ENCODE measurements around the gene EFEMP2. TPM values are rescaled to one million over a fixed set of nuclear protein-coding genes. Genes with fewer than 3 reads are reported as not detected.
A peak's percentile ranks its signal among the peaks of the same experiment; 100 is the strongest.
"Not testable (repeated sequence)": the region's sequence is repeated elsewhere in the genome, so short reads cannot be mapped to it uniquely, and the experiment has no call there.

Gene EFEMP2
- total RNA-seq, 1 experiment from 2014 or later = 4.5 TPM

GRCh38 chr11:65894034-65894591 lies 21.5 kb upstream of the EFEMP2 start:
- TF ChIP-seq EZH2 (IDR thresholded peaks at IDR 0.05; ENCODE audit: low read length, unreplicated experiment) (no peak), CTCF (conservative IDR thresholded peaks at IDR 0.05; ENCODE audit: low read depth, low read length) (peak; percentile 18; the same call in 1 of the 2 replicates), EZH2phosphoT487 (IDR thresholded peaks at IDR 0.05; ENCODE audit: borderline replicate concordance, low read length) (no peak)
- no peak for ATAC-seq
- H3K4me1 ChIP-seq (ENCODE audit: insufficient read depth, low read length) = peaks cover 42% of the 10 kb centered on the region
- peaks cover 58% of the 10 kb centered on the region for H3K79me2 ChIP-seq (ENCODE audit: low read length)
- H3K9ac ChIP-seq (ENCODE audit: low read length) = no peak overlapping the region
- CTCF ChIA-PET = no interaction called here
- no peaks in the 10 kb centered on the region for H3K27me3 ChIP-seq (ENCODE audit: low read length)
- peaks cover 56% of the 10 kb centered on the region for H3K36me3 ChIP-seq (ENCODE audit: low read depth, low read length)
- no peak overlapping the region for H2AFZ ChIP-seq (ENCODE audit: low read length)
- peak overlapping the region; percentile 13; the same call in 1 of the 2 replicates for H3K27ac ChIP-seq (ENCODE audit: low read length)
- no TSS peak for BruUV-seq (replicated peaks)
- H3K9me3 ChIP-seq (ENCODE audit: low read length) = no peaks in the 10 kb centered on the region
- peak; percentile 37 for DNase-seq
- peaks cover 58% of the 10 kb centered on the region for H4K20me1 ChIP-seq (ENCODE audit: low read length)
- intact Hi-C loops (cut with micrococcal nuclease) = no loop called here
- H3K9me2 ChIP-seq (replicated peaks; ENCODE audit: low read length) = no peaks in the 10 kb centered on the region
- H3K4me3 ChIP-seq (ENCODE audit: low read length) = peak overlapping the region; percentile 72
- H3K4me2 ChIP-seq (ENCODE audit: low read length) = peak overlapping the region; percentile 96
- H3F3A ChIP-seq (ENCODE audit: low read length, unreplicated experiment) = peaks cover 64% of the 10 kb centered on the region
- POLR2A ChIA-PET (ENCODE audit: unreplicated experiment) = interaction anchor here (0.5 to 0.7 kb wide), 4 partner anchors 9 to 406 kb away, joined by 3 to 5 read pairs (median 3); no protein-coding TSS in a partner anchor

GRCh38 chr11:65892661-65893317 lies 20.2 kb upstream of the EFEMP2 start:
- Histone ChIP-seq H3K79me2 (ENCODE audit: low read length) (peaks cover 49% of the 10 kb centered on the region), H2AFZ (ENCODE audit: low read length) (no peak overlapping the region), H3K9ac (ENCODE audit: low read length) (no peak overlapping the region), H3K36me3 (ENCODE audit: low read depth, low read length) (peaks cover 44% of the 10 kb centered on the region), H4K20me1 (ENCODE audit: low read length) (peaks cover 46% of the 10 kb centered on the region), H3K27ac (ENCODE audit: low read length) (peak overlapping the region; percentile 58; the same call in 1 of the 2 replicates), H3K9me2 (replicated peaks; ENCODE audit: low read length) (no peaks in the 10 kb centered on the region), H3K4me3 (ENCODE audit: low read length) (peak overlapping the region; percentile 72), H3K4me1 (ENCODE audit: insufficient read depth, low read length) (peaks cover 47% of the 10 kb centered on the region), H3K9me3 (ENCODE audit: low read length) (no peaks in the 10 kb centered on the region), H3F3A (ENCODE audit: low read length, unreplicated experiment) (peaks cover 58% of the 10 kb centered on the region), H3K4me2 (ENCODE audit: low read length) (peak overlapping the region; percentile 96), H3K27me3 (ENCODE audit: low read length) (no peaks in the 10 kb centered on the region)
- peak; percentile 47 for DNase-seq
- no peak for ATAC-seq
- CTCF ChIA-PET = no interaction called here
- TF ChIP-seq EZH2 (IDR thresholded peaks at IDR 0.05; ENCODE audit: low read length, unreplicated experiment) (no peak), CTCF (conservative IDR thresholded peaks at IDR 0.05; ENCODE audit: low read depth, low read length) (no peak), EZH2phosphoT487 (IDR thresholded peaks at IDR 0.05; ENCODE audit: borderline replicate concordance, low read length) (no peak)
- no TSS peak for BruUV-seq (replicated peaks)
- POLR2A ChIA-PET (ENCODE audit: unreplicated experiment) = interaction anchor here (0.7 to 4.5 kb wide), 4 partner anchors 10 to 255 kb away, joined by 3 to 35 read pairs (median 19); partner anchors contain the start of gene SIPA1
- intact Hi-C loops (cut with micrococcal nuclease) = no loop called here

GRCh38 chr11:65892137-65892540 lies 19.5 kb upstream of the EFEMP2 start:
- H3K36me3 ChIP-seq (ENCODE audit: low read depth, low read length) = peaks cover 37% of the 10 kb centered on the region
- H3K4me3 ChIP-seq (ENCODE audit: low read length) = peak overlapping the region; percentile 72
- ATAC-seq = peak; percentile 0; the same call in 1 of the 2 replicates
- H3K27me3 ChIP-seq (ENCODE audit: low read length); CTCF ChIA-PET; intact Hi-C loops (cut with micrococcal nuclease); DNase-seq; H2AFZ ChIP-seq (ENCODE audit: low read length); BruUV-seq (replicated peaks); H3K9me3 ChIP-seq (ENCODE audit: low read length); H3K9me2 ChIP-seq (replicated peaks; ENCODE audit: low read length): not testable (repeated sequence)
- H3K4me1 ChIP-seq (ENCODE audit: insufficient read depth, low read length) = peaks cover 52% of the 10 kb centered on the region
- peak overlapping the region; percentile 58 for H3K27ac ChIP-seq (ENCODE audit: low read length)
- peaks cover 40% of the 10 kb centered on the region for H4K20me1 ChIP-seq (ENCODE audit: low read length)
- peak overlapping the region; percentile 96 for H3K4me2 ChIP-seq (ENCODE audit: low read length)
- H3K9ac ChIP-seq (ENCODE audit: low read length) = peak overlapping the region; percentile 48; the same call in 1 of the 2 replicates
- POLR2A ChIA-PET (ENCODE audit: unreplicated experiment) = interaction anchor here (1.0 to 4.5 kb wide), 4 partner anchors 8 to 24 kb away, joined by 3 to 35 read pairs (median 22); partner anchors contain the start of gene FOSL1
- peaks cover 49% of the 10 kb centered on the region for H3K79me2 ChIP-seq (ENCODE audit: low read length)
- H3F3A ChIP-seq (ENCODE audit: low read length, unreplicated experiment) = peaks cover 52% of the 10 kb centered on the region

Data from PC-3 (cell line).